Measurements from ENCODE around the gene RUNX1. TPM values are rescaled to one million over a fixed set of nuclear protein-coding genes. Genes with fewer than 3 reads are reported as not detected.
"Not testable (repeated sequence)": the region's sequence is repeated elsewhere in the genome, so short reads cannot be mapped to it uniquely, and the experiment has no call there.

The RUNX1 gene
- polyA plus RNA-seq, 1 experiment: 20.9 TPM

- H3K4me3 ChIP-seq (ENCODE audit: low read depth, low read length): no peak overlapping the region
- TF ChIP-seq, protein P1, sequence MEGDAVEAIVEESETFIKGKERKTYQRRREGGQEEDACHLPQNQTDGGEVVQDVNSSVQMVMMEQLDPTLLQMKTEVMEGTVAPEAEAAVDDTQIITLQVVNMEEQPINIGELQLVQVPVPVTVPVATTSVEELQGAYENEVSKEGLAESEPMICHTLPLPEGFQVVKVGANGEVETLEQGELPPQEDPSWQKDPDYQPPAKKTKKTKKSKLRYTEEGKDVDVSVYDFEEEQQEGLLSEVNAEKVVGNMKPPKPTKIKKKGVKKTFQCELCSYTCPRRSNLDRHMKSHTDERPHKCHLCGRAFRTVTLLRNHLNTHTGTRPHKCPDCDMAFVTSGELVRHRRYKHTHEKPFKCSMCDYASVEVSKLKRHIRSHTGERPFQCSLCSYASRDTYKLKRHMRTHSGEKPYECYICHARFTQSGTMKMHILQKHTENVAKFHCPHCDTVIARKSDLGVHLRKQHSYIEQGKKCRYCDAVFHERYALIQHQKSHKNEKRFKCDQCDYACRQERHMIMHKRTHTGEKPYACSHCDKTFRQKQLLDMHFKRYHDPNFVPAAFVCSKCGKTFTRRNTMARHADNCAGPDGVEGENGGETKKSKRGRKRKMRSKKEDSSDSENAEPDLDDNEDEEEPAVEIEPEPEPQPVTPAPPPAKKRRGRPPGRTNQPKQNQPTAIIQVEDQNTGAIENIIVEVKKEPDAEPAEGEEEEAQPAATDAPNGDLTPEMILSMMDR (IDR thresholded peaks at IDR 0.05; ENCODE audit: low read depth, low read length): no peak
- no peaks in the 10 kb centered on the region for H3K9me3 ChIP-seq (ENCODE audit: control insufficient read depth, insufficient read depth, low read length)
- ChIA-PET POLR2A (no interaction called here), CTCF (no interaction called here)
- no peak for DNase-seq (ENCODE audit: low read depth, low spot score)
- no peaks in the 10 kb centered on the region for H3K27me3 ChIP-seq (ENCODE audit: control insufficient read depth, insufficient read depth, low read length)
- H3K27ac ChIP-seq (ENCODE audit: low read depth, low read length): no peak overlapping the region
Measured at GRCh38 chr21:34958040-34958439, 91.1 kb downstream of the RUNX1 start.

- ChIA-PET CTCF (interaction anchor here (1.3 kb wide), 1 partner anchor 211 kb away, joined by 4 read pairs; no protein-coding TSS in a partner anchor), POLR2A (no interaction called here)
- DNase-seq (ENCODE audit: low read depth, low spot score): no peak
- no peak overlapping the region for H3K27ac ChIP-seq (ENCODE audit: low read depth, low read length)
- H3K9me3 ChIP-seq (ENCODE audit: control insufficient read depth, insufficient read depth, low read length): no peaks in the 10 kb centered on the region
- H3K27me3 ChIP-seq (ENCODE audit: control insufficient read depth, insufficient read depth, low read length): no peaks in the 10 kb centered on the region
- no peak overlapping the region for H3K4me3 ChIP-seq (ENCODE audit: low read depth, low read length)
- TF ChIP-seq, protein P1 (IDR thresholded peaks at IDR 0.05; ENCODE audit: low read depth, low read length): no peak
Measured at GRCh38 chr21:34956416-34957316, 92.4 kb downstream of the RUNX1 start.

GRCh38 chr21:34953950-34954349 lies 95.2 kb downstream of the RUNX1 start:
- TF ChIP-seq, protein P1 (IDR thresholded peaks at IDR 0.05; ENCODE audit: low read depth, low read length): no peak
- ChIA-PET CTCF (no interaction called here), POLR2A (no interaction called here)
- Histone ChIP-seq H3K4me3 (ENCODE audit: low read depth, low read length) (no peak overlapping the region), H3K27ac (ENCODE audit: low read depth, low read length) (no peak overlapping the region), H3K27me3 (ENCODE audit: control insufficient read depth, insufficient read depth, low read length) (no peaks in the 10 kb centered on the region), H3K9me3 (ENCODE audit: control insufficient read depth, insufficient read depth, low read length) (no peaks in the 10 kb centered on the region)
- DNase-seq (ENCODE audit: low read depth, low spot score): no peak

- Histone ChIP-seq H3K27me3 (ENCODE audit: control insufficient read depth, insufficient read depth, low read length) (no peaks in the 10 kb centered on the region), H3K4me3 (ENCODE audit: low read depth, low read length) (no peak overlapping the region), H3K9me3 (ENCODE audit: control insufficient read depth, insufficient read depth, low read length) (no peaks in the 10 kb centered on the region), H3K27ac (ENCODE audit: low read depth, low read length) (no peak overlapping the region)
- TF ChIP-seq, protein P1 (IDR thresholded peaks at IDR 0.05; ENCODE audit: low read depth, low read length): no peak
- DNase-seq (ENCODE audit: low read depth, low spot score): no peak
- CTCF ChIA-PET: no interaction called here
- POLR2A ChIA-PET: no interaction called here
Measured at GRCh38 chr21:34952701-34953100, 96.4 kb downstream of the RUNX1 start.

GRCh38 chr21:34951868-34952267 lies 97.2 kb downstream of the RUNX1 start:
- H3K27me3 ChIP-seq (ENCODE audit: control insufficient read depth, insufficient read depth, low read length); DNase-seq (ENCODE audit: low read depth, low spot score); CTCF ChIA-PET; H3K27ac ChIP-seq (ENCODE audit: low read depth, low read length); POLR2A ChIA-PET; H3K4me3 ChIP-seq (ENCODE audit: low read depth, low read length); H3K9me3 ChIP-seq (ENCODE audit: control insufficient read depth, insufficient read depth, low read length): not testable (repeated sequence)

Data from AG04450 (cell line).